HCEC 1CT (cell line): Measurements from ENCODE around the gene CRABP1.

ENCODE experiments used
- DNase-seq: peaks from one replicate; pipeline ENCODE4 v3.0.0-alpha.2; 2017

CRABP1 gene

GRCh38 chr15:78340231-78341056 lies at the start of gene CRABP1:
Gene CRABP1, plus strand, starts transcription at chr15:78340353. Its CDS starts 76 bp downstream, at chr15:78340429.
- DNase-seq = no peak

GRCh38 chr15:78291052-78291451 lies 49.1 kb upstream of the CRABP1 start:
- DNase-seq = no peak

- DNase-seq = no peak
These were observed 48.5 kb upstream of the CRABP1 start for GRCh38 chr15:78291698-78292097.

- no peak for DNase-seq
These were observed 47.9 kb upstream of the CRABP1 start for GRCh38 chr15:78292219-78292618.

GRCh38 chr15:78299101-78299930 lies 40.8 kb upstream of the CRABP1 start, which contains the start of gene SKIC8:
Gene SKIC8, minus strand, starts transcription at chr15:78299609. Its CDS starts 3,923 bp downstream, at chr15:78295686.
- peak; percentile 88 for DNase-seq

- DNase-seq = no peak
These were observed 38.8 kb upstream of the CRABP1 start for GRCh38 chr15:78301326-78301725.

- no peak for DNase-seq
These were observed 38.3 kb upstream of the CRABP1 start for GRCh38 chr15:78301828-78302227.

GRCh38 chr15:78302579-78303312 lies 37.4 kb upstream of the CRABP1 start:
- peak; percentile 94 for DNase-seq

- no peak for DNase-seq
These were observed 35.7 kb upstream of the CRABP1 start for GRCh38 chr15:78304216-78305066.

- DNase-seq = peak; percentile 51
These were observed 33.9 kb upstream of the CRABP1 start for GRCh38 chr15:78306176-78306774.

- no peak for DNase-seq
These were observed 32.2 kb upstream of the CRABP1 start for GRCh38 chr15:78307976-78308375.

GRCh38 chr15:78308422-78309032 lies 31.6 kb upstream of the CRABP1 start:
- DNase-seq = peak; percentile 31

- no peak for DNase-seq
These were observed 28.9 kb upstream of the CRABP1 start for GRCh38 chr15:78311292-78311691.

- DNase-seq = no peak
These were observed 27.6 kb upstream of the CRABP1 start for GRCh38 chr15:78312536-78312935.

- DNase-seq = no peak
These were observed 27.2 kb upstream of the CRABP1 start for GRCh38 chr15:78312957-78313356.

- DNase-seq = no peak
These were observed 26.8 kb upstream of the CRABP1 start for GRCh38 chr15:78313383-78313782.

GRCh38 chr15:78314181-78314581 lies 26.0 kb upstream of the CRABP1 start:
- DNase-seq = no peak

GRCh38 chr15:78315686-78316282 lies 24.4 kb upstream of the CRABP1 start:
- DNase-seq = no peak

- DNase-seq = no peak
These were observed 23.7 kb upstream of the CRABP1 start for GRCh38 chr15:78316283-78317083.
